ENCODE measurements around the gene MORN1.
A peak's percentile ranks its signal among the peaks of the same experiment; 100 is the strongest.

The MORN1 gene

GRCh38 chr1:2422523-2422922, 31.2 kb upstream of the MORN1 start:
- DNase-seq (ENCODE audit: insufficient read length, low spot score) (no peak), FAIRE-seq (no peak)

DNA sequence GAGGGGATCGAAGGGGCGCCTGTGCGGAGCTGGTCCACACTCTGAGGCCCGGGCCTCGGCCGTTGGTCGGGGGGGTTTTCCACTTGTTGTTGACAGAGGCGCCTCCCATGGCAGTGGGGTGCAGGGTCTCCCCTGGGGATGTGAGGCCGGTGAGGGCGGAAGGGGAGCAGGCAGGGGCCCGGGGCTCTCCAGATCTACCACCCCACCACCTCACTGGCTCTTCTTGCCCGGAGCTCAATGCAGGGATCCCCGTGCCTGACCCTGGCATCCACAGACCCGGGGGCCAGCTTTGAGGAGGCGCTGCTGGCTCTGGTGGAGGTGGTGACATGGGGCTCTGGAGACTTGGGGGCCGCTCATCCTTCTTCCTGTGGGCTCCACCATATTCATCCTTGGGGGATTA, 28.1 kb upstream of the MORN1 start:
- DNase-seq (ENCODE audit: insufficient read length, low spot score) (no peak), FAIRE-seq (no peak)

DNA sequence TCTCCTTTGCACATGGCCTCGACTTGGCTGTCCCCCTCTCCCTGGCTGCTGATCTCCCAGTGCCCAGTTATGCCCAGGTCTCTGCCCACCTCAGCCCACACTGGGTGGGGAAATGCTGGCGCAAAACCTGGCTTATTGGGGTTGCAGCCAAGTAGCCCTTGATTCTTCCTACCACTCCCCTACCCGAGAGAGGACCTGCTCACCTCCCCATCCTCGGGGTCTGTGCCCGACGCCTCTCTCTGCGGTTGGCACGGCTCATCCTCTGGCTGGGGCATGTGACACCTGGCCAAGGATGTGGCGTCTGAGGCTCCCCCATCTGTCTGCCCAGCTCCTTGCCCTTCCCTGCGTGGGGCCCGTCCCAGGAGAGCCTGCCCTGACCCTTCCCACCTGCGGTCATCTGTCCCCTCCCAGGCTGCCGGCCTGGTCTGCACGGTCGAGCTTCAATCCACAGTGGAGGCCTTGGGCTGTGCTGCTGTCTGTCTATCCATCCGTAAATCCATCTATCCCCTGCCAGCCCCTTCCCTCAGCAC, 27.5 kb upstream of the MORN1 start:
- no peak for DNase-seq (ENCODE audit: insufficient read length, low spot score)
- no peak for FAIRE-seq

- FAIRE-seq, result no peak
- DNase-seq (ENCODE audit: insufficient read length, low spot score), result no peak
Measured at GRCh38 chr1:2417833-2418225, 26.5 kb upstream of the MORN1 start.

DNA sequence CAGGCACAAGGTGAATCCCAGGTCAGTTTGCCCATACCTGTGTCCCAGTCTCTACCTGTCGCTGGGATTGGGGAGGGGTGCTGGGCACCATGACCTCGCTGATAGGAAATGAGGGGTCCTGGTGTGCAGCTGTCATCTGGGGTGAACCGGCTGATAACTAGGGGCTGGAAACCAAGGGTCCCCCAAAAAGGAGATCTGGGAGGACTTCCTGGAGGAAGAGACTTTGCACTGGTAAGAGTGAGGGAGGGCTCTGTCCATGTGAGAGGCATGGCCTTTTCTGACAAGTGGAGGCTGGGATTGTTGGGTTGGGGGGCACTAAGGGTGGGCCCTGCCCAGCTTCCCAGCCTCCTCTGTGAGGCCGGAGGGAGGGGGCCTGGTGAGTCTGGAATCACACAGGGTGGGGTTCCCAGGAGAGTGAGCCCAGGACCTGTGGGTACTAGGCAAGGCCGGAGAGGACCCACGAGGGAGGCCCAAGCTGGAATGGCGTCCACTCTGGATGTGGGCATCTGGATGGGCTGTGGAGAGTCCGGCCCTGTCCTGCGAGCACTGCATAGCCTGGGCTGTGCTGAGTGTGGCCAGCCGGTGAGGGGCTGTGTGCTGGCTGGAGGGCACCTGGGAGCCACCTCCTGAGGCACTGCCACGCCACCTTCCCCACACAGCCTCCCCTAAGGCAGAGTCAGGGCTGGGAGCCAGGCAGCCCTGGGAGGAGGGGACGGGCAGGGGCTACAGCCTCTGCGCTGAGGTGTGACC, 25.9 kb upstream of the MORN1 start:
- no peak for DNase-seq (ENCODE audit: insufficient read length, low spot score)
- no peak for FAIRE-seq

DNA sequence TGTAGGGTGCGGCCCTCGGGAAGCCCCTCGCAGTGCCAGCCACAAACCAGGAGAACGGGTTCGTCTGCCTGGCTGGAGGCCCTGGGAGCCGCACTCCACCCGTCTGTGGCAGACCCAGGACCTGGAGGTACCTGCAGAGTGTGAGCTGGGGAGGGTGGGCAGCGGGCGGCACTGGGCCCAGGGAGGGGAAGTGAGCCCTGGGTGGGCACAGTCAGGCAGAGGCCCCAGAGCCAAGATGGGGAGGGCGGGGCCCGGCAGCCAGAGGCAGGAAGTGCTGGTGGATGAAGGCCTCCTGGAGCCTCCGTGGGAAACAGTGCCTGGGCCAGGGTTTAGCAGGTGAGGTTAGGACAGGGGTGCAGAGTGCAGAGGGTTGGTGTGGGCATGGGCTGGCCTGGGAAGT, 25.0 kb upstream of the MORN1 start:
- FAIRE-seq (no peak), DNase-seq (ENCODE audit: insufficient read length, low spot score) (no peak)

- FAIRE-seq, result no peak
- DNase-seq (ENCODE audit: insufficient read length, low spot score), result no peak
Measured at GRCh38 chr1:2415801-2416208, 24.5 kb upstream of the MORN1 start.

DNA sequence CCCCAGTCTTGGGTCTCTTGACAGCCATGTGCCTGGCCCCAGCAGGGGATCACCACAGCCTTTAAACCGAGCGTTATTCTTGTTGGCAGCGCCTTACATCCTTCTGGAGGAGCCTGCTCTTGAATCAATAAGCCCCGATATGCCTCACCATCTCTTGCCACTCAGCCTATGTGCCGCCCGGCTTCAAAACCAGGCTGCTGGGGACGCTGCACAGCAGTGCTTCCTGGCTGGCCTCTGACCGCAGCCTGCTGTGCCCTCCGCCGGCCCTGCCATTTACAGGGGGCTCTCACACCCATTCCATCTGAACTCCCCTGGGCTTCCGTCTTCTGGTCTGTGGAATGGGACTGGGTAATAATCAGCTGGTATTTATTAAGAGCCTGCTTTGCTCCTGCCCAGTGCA, 24.0 kb upstream of the MORN1 start:
- DNase-seq (ENCODE audit: insufficient read length, low spot score) (no peak), FAIRE-seq (no peak)

- FAIRE-seq (peak; percentile 63), DNase-seq (ENCODE audit: insufficient read length, low spot score) (peak; percentile 73)
Measured at GRCh38 chr1:2414297-2414958, 23.1 kb upstream of the MORN1 start.

GRCh38 chr1:2413495-2414296, 22.3 kb upstream of the MORN1 start:
- DNase-seq (ENCODE audit: insufficient read length, low spot score) (no peak), FAIRE-seq (no peak)

DNA sequence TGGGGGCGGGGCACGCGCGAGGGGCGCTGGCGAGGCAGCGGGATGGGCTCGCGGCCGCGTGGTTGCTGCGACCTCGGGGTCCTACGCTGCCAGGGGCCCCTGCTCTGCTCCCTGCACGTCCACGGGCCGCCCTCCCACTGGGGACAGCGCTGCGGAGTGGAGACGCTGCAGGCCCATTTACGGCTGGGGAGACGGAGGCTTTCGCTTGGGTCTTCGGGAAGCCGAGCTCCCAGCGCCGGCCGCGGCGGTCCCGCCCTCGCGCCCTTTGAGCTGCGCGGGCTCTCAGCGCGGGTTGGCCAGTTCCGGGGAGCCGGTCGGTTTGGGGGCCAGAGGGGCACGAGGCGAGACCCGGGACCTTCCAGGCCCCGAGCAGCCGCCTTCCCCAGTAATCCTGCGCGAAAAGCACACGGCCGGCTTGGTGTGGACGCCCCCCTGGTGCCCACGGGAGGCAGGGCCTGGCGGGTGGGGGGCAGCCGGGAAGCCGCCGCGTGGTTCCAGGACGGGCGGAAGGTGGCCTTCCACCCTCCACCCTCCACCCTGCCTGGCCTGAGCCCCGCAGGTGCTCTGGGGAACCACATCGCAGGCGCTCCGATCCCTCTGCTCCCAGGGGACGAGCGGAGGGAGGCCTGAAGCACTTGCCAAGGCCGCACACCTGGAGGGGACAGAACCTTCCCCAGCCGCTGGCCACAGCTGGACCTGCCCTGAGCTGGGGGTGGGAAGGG, 21.6 kb upstream of the MORN1 start:
- FAIRE-seq, result no peak

DNA sequence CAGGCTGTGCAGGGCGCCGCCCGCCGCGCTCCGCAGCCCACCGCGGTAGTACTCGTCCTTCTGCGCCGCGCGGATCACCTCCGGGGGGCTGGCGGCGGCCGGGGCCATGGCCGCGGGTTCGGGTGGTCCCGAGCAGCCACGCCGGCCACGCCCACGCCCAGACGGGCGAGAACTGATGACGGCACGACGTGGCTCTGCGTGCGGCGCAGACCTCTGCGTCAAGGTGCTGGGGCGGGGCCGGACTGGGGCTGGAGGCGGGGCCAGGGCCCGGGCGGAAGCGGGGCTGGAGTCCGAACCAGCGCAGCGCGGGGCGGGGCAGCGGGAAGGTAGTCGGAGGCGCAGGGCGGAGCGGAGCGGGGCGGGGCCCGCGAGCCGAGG, 21.0 kb upstream of the MORN1 start, which contains the start of gene PEX10:
TSS of gene PEX10 (minus strand) at position 170 of the 378 bp plus-strand sequence. CDS start at position 108, 62 bp downstream.
- FAIRE-seq (peak; percentile 99), DNase-seq (ENCODE audit: insufficient read length, low spot score) (peak; percentile 88)

More for the DNA sequence above, 21.6 kb upstream of the MORN1 start:
- no peak for DNase-seq (ENCODE audit: insufficient read length, low spot score)

DNA sequence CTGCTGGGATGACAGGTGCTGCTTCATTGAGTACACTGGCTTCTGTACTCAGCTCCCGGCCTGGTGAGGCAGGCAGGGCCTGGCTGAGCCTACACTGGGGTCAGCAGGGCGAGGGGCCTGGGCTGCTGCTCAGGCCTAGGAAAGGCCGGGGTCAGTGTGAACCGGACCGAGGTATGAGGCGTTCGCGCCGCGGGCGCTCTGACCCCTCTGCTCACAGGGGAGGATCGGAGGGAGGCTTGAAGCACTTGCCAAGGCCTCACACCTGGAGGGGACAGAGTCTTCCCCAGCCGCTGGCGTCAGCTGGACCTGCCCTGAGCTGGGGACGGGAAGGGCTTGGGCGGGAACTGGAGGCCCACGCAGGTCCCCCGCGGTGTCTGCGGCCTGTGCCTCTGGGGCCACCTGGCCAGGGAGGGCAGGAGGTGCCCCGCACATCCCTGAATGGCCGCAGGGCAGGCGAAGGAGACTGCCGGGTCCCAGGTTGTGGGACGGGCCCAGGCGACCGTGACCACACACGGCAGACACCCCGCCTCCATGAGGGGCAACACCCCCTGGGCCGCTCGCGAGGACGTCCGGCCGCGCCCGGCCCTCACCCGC, 20.5 kb upstream of the MORN1 start:
- DNase-seq (ENCODE audit: insufficient read length, low spot score) (peak; percentile 20), FAIRE-seq (no peak)

- FAIRE-seq (no peak), DNase-seq (ENCODE audit: insufficient read length, low spot score) (no peak)
Measured at GRCh38 chr1:2409745-2410144, 18.4 kb upstream of the MORN1 start.

DNA sequence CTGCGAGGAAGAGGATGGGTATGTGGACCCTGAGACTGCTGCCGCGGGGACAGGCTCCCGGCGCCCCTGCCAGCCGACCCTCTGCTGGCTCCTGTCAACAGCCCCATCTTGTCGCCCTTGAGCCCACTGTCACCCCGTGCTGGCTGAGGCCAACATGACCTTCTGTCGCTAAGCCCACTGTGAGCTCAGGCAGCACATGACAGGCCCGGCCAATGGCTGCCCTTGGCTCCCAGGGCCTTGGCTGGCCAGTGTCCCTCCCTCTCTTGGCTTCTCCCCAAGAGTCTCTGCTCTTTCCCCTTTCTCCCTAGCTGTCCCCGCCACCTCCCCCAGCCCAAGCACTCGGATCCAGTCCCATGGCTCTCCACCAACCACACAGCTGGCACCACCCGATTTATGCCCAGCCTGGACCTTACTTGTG, 17.5 kb upstream of the MORN1 start:
- FAIRE-seq, result no peak
- DNase-seq (ENCODE audit: insufficient read length, low spot score), result no peak

GRCh38 chr1:2408456-2408855, 17.1 kb upstream of the MORN1 start:
- DNase-seq (ENCODE audit: insufficient read length, low spot score) (no peak), FAIRE-seq (no peak)

DNA sequence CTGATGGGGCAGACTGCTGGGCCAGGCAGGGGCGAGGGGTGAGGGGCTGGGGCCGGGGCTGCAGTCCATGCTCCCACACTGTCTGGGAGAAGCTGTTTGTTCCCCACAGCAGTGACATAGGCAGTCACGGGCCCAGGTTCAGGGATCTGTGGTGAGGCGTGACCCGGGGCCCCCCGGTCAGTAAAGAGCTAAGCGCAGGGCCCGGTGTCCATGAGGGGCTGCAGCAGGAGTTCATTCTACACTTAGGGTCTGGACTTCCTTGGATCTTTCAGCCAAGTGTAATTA, 16.6 kb upstream of the MORN1 start:
- no peak for DNase-seq (ENCODE audit: insufficient read length, low spot score)
- no peak for FAIRE-seq

DNA sequence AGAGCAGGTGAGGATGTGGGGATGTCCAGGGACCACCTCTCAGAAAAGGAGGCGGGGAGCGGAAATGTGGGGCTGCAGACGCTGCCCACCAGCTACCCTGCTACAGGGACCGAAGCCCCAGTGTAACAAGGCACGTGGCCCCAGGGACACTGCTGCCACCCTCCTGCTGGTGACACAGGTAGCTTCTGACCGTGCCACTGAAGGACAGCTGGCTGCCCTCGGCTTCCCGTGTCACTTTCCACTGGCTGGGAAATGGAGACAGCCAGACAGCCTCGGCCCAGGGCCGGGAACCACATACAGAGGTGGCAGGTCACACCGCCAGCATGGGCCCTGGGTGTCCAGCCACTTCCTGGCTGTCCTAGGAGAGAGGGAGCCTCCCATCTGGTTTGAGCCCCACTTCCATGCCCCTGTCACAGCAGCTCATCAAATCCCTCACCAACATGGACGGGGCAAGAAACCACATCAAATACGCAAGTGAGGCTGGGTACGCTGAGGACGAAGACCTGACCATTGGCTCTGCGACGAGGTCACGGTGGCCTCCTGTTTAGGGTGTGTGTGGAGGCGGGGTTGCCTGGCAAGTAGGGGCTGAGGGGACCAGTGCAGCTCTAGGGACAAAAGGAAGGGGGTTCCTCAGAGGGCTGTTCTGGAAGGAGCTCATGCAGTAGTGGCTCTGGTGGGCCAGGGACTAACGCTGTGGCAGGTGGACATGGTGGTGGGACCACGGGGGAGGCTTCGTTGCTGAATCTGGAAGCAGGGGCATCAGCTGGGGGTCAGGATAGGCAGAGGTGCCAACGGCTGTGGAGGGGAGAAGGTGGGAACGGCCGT, 16.0 kb upstream of the MORN1 start:
- DNase-seq (ENCODE audit: insufficient read length, low spot score) (no peak), FAIRE-seq (no peak)

DNA sequence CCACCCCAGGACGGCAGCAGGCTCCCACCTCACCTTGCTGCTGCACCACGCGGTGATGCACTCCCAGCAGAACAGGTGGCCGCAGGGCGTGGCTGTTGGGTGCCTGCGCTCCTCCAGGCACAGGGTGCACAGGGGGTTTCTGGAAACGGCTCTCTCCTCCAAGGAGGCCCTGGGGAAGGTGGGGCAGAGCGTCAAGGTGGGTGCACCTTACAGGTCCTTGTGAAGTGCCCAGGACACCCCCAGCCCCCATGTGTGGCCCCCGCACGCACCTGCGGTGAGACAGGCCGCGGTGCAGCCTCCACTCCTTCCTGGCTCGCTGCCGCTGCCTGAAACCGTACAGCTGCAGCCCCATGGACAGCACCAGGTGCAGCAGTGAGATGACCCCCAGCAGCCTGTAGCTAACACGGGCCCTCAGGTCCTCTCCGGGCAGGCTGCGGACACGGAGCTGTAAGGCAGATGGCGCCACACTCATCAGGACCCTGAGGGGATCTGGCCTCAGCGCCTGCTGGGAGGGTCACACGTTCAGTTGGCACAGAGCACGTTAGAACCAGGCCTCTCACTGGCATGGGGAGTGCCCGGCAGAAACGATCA, 15.2 kb upstream of the MORN1 start:
- DNase-seq (ENCODE audit: insufficient read length, low spot score), result no peak
- no peak for FAIRE-seq

All from HTR-8/SVneo (cell line).